ENCODE data around the gene TMEM255A.
A peak's percentile ranks its signal among the peaks of the same experiment; 100 is the strongest.
"Not testable (repeated sequence)": the region's sequence is repeated elsewhere in the genome, so short reads cannot be mapped to it uniquely, and the experiment has no call there.

TMEM255A gene
- total RNA-seq: 0 to 0.17 (median 0) reads per million in 3 donors

DNA sequence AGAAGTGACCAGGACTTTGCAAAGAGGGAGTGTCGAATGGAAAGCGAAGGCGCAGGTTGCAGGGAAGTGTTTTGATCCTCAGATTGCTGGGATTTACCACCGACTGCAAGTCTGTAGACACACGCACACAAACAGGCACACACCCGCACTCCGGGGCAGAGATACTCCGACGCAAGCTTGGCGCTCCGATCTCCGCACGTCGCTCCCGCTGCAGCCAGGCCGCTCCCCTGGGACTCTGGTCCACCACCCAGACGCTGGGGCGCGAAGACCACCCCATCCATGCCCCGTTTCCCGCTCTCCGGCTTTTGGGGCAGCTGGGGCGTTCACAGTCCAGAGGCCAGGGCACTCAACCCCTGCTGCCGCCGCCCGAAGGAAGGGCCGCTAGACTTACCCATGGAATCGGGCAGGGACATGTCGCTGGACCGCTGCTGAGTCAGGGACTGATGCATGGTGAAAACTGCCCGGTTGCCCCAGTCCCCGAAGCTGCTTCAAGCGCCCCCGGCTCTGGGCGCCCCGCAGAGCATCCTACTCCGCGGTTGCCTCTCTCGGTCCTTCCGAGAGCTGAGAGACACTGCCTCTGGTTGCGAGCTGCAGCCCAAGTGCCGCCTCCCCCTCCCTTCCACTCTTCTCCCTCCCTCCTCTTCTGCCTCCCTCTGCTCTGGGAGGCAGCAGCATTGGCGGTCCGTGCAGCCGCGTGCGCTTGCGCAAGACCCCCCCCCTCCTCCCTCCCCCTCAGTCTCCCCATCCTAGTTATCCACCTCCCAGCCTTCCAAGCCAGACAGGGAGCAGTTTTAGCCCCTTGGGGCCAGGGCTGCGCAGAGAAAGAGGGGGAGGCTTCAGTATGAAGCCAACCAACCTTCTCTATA is at the start of gene TMEM255A:
Gene TMEM255A, minus strand, starts transcription at position 601 of the 866 bp plus-strand sequence. Its CDS starts 152 bp downstream, at position 449.
- no peak within 1 kb of the TSS for H3K27ac ChIP-seq (ENCODE audit: insufficient read depth, low read length, poor library complexity, severe bottlenecking)
- no peak for DNase-seq

DNA sequence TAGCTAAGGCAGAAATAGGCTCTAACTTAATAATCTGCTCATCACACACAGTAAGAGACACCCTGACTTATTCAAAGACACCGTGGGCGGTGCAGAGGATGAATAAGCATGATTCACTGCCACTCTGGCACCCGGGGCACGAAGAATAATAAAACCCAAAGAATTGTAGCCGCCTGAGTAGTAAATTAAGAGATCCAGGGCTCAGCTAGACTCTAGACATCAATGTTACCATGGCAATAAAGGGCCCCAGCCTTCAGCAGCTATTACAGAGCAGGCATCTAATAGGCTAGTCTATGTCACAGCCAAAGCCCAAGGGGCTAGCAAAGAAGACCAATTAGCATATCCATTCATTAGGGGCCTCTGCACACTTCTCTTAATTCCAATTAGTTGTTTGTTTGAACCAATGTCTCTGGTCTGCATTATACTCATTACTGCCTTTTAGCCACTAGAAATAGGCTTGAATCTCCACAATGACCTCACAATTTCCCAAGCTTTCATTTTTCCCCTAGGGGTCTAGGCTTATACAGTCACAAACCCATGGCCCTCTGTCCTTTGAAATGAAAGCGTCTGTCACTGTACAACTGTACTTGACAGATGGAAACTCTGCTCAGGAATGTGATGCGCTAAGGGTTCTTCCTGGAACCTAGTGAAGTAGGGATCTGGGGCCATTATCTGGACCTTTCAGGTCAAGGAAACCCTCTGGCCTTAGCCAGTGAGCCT is 47.6 kb upstream of the TMEM255A start:
- Histone ChIP-seq H3K4me1 (ENCODE audit: control insufficient read depth, insufficient read depth, low read length, poor library complexity, severe bottlenecking) (no peaks in the 10 kb centered on the region), H3K4me3 (ENCODE audit: insufficient read depth, low read depth, low read length, poor library complexity, severe bottlenecking) (no peak overlapping the region), H3K27ac (ENCODE audit: insufficient read depth, low read length, poor library complexity, severe bottlenecking) (no peak overlapping the region), H3K27me3 (replicated peaks; ENCODE audit: control insufficient read depth, insufficient read depth, low read length, poor library complexity, severe bottlenecking) (no peaks in the 10 kb centered on the region), H3K36me3 (ENCODE audit: control insufficient read depth, insufficient read depth, low read length) (no peaks in the 10 kb centered on the region), H3K9me3 (ENCODE audit: control insufficient read depth, low read length) (no peaks in the 10 kb centered on the region)
- DNase-seq: no peak

More for the DNA sequence above, at the start of gene TMEM255A:
- peaks cover 10% of the 10 kb centered on the region for H3K4me1 ChIP-seq (ENCODE audit: control insufficient read depth, insufficient read depth, low read length, poor library complexity, severe bottlenecking)
- H3K4me3 ChIP-seq (ENCODE audit: insufficient read depth, low read depth, low read length, poor library complexity, severe bottlenecking): peak within 1 kb of the TSS; percentile 50
- H3K36me3 ChIP-seq (ENCODE audit: control insufficient read depth, insufficient read depth, low read length): no peaks in the 10 kb centered on the region
- H3K9me3 ChIP-seq (ENCODE audit: control insufficient read depth, low read length): no peaks in the 10 kb centered on the region
- H3K27me3 ChIP-seq (replicated peaks; ENCODE audit: control insufficient read depth, insufficient read depth, low read length, poor library complexity, severe bottlenecking): no peaks in the 10 kb centered on the region

DNA sequence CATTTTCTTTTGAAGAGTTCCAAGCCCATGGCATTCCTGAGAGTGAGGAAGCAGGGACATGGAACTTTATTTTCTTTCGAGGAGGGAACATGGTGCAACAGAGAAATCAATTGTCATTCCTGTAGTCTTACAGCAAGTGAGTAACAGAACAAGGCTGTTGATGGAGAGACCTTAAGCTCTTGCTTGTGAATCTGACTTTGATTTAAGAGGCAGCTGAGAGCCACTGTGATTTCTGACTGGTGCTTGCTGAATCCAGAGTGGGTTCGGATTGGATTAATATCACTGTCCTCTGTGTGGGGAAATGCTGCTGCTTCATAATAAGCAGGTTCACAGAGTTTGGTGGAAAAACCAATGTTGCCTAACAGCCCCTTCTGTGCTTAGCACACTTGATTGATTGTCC is 45.9 kb upstream of the TMEM255A start:
- Histone ChIP-seq H3K4me3 (ENCODE audit: insufficient read depth, low read depth, low read length, poor library complexity, severe bottlenecking) (no peak overlapping the region), H3K4me1 (ENCODE audit: control insufficient read depth, insufficient read depth, low read length, poor library complexity, severe bottlenecking) (no peaks in the 10 kb centered on the region), H3K9me3 (ENCODE audit: control insufficient read depth, low read length) (no peaks in the 10 kb centered on the region), H3K27ac (ENCODE audit: insufficient read depth, low read length, poor library complexity, severe bottlenecking) (no peak overlapping the region), H3K27me3 (replicated peaks; ENCODE audit: control insufficient read depth, insufficient read depth, low read length, poor library complexity, severe bottlenecking) (no peaks in the 10 kb centered on the region), H3K36me3 (ENCODE audit: control insufficient read depth, insufficient read depth, low read length) (no peaks in the 10 kb centered on the region)
- no peak for DNase-seq

DNA sequence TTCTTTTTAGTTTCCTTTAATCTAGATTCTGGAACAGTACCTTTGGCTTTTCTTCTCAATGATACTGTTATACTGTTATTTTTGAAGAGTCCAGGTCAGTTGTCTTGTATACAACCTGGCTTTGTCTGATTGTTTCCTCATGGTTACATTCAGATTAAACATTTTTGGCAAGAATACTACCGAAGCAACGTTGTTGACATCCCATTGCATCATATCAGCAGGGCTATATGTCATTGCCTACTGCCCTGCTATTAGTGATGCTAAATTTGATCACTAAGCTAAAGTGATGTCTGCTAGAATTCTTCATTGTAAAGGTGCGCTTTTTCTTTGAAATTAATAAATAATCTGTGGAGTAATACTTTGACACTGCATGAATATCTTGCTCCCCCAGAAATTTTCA is 44.8 kb upstream of the TMEM255A start:
- H3K36me3 ChIP-seq (ENCODE audit: control insufficient read depth, insufficient read depth, low read length): no peaks in the 10 kb centered on the region

DNA sequence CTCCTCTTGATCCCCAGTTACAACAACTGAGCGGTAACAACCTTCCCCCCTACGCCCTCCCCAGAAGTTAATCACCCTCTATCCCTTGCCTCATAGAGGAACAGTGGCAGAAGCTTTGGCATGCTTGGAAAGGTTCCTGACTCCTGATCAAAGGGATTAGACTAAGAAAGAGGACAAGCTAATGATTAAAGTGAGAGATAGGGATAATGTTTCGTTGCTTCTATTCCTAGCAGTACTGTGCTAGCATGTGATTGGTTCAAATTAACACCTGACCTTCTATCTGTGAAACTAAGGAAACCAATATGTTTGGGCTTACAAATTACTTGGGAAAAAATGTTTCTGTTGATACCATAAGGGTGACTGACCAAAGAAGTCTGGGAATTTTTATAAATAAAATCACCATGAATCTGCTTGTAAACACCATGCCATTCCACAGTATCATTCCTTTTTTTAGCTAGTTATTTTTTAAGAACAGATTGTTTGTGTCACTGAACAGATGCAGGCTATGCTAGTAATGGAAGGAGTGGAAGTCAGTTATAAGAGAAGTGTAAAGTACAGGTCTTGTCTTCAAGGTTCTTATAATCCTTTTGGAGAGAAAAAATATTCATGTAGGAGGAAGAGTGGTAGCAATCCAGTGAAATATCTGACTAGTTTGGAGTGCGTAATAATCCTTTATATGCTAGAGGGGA is 39.3 kb upstream of the TMEM255A start:
- H3K4me3 ChIP-seq (ENCODE audit: insufficient read depth, low read depth, low read length, poor library complexity, severe bottlenecking): no peak overlapping the region
- DNase-seq: no peak
- H3K4me1 ChIP-seq (ENCODE audit: control insufficient read depth, insufficient read depth, low read length, poor library complexity, severe bottlenecking): no peaks in the 10 kb centered on the region
- H3K9me3 ChIP-seq (ENCODE audit: control insufficient read depth, low read length): no peaks in the 10 kb centered on the region
- no peaks in the 10 kb centered on the region for H3K27me3 ChIP-seq (replicated peaks; ENCODE audit: control insufficient read depth, insufficient read depth, low read length, poor library complexity, severe bottlenecking)
- no peak overlapping the region for H3K27ac ChIP-seq (ENCODE audit: insufficient read depth, low read length, poor library complexity, severe bottlenecking)
- H3K36me3 ChIP-seq (ENCODE audit: control insufficient read depth, insufficient read depth, low read length): no peaks in the 10 kb centered on the region

More for the DNA sequence above, 44.8 kb upstream of the TMEM255A start:
- DNase-seq: no peak
- no peaks in the 10 kb centered on the region for H3K4me1 ChIP-seq (ENCODE audit: control insufficient read depth, insufficient read depth, low read length, poor library complexity, severe bottlenecking)
- H3K4me3 ChIP-seq (ENCODE audit: insufficient read depth, low read depth, low read length, poor library complexity, severe bottlenecking): no peak overlapping the region
- H3K27ac ChIP-seq (ENCODE audit: insufficient read depth, low read length, poor library complexity, severe bottlenecking): no peak overlapping the region
- no peaks in the 10 kb centered on the region for H3K9me3 ChIP-seq (ENCODE audit: control insufficient read depth, low read length)
- H3K27me3 ChIP-seq (replicated peaks; ENCODE audit: control insufficient read depth, insufficient read depth, low read length, poor library complexity, severe bottlenecking): no peaks in the 10 kb centered on the region

DNA sequence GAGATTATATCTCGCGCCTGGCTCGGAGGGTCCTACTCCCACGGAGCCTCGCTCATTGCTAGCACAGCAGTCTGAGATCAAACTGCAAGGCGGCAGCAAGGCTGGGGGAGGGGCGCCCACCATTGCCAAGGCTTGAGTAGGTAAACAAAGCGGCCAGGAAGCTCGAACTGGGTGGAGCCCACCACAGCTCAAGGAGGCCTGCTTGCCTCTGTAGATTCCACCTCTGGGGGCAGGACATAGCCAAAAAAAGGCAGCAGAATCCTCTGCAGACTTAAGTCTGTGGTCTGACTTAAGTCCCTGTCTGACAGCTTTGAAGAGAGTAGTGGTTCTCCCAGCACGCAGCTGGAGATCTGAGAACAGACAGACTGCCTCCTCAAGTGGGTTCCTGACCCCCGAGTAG is 33.3 kb upstream of the TMEM255A start:
- DNase-seq; H3K27me3 ChIP-seq (replicated peaks; ENCODE audit: control insufficient read depth, insufficient read depth, low read length, poor library complexity, severe bottlenecking): not testable (repeated sequence)

DNA sequence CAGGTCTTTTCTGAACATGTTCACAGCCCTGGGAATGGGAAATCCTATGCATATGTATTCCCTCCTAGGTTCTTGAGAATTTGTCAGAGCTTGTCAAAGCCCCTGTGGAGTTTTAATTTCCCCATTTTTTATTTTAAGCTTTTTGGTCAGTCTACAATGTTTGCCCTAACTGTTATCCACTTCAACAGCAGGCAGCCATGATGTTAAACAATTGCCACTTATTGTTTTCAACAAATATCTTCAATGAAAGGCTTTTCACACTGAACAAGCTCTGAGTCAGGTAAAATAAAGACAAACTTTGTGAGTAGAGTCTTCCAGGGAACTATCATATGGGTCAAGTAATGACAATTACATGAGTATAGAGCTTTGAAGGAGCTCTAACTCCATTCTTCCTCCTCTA is 25.6 kb upstream of the TMEM255A start:
- Histone ChIP-seq H3K27ac (ENCODE audit: insufficient read depth, low read length, poor library complexity, severe bottlenecking) (no peak overlapping the region), H3K4me3 (ENCODE audit: insufficient read depth, low read depth, low read length, poor library complexity, severe bottlenecking) (no peak overlapping the region), H3K27me3 (replicated peaks; ENCODE audit: control insufficient read depth, insufficient read depth, low read length, poor library complexity, severe bottlenecking) (no peaks in the 10 kb centered on the region), H3K9me3 (ENCODE audit: control insufficient read depth, low read length) (peaks cover 12% of the 10 kb centered on the region), H3K36me3 (ENCODE audit: control insufficient read depth, insufficient read depth, low read length) (no peaks in the 10 kb centered on the region), H3K4me1 (ENCODE audit: control insufficient read depth, insufficient read depth, low read length, poor library complexity, severe bottlenecking) (no peaks in the 10 kb centered on the region)
- no peak for DNase-seq

More for the DNA sequence above, 33.3 kb upstream of the TMEM255A start:
- H3K9me3 ChIP-seq (ENCODE audit: control insufficient read depth, low read length); H3K27ac ChIP-seq (ENCODE audit: insufficient read depth, low read length, poor library complexity, severe bottlenecking); H3K4me1 ChIP-seq (ENCODE audit: control insufficient read depth, insufficient read depth, low read length, poor library complexity, severe bottlenecking); H3K4me3 ChIP-seq (ENCODE audit: insufficient read depth, low read depth, low read length, poor library complexity, severe bottlenecking); H3K36me3 ChIP-seq (ENCODE audit: control insufficient read depth, insufficient read depth, low read length): not testable (repeated sequence)

DNA sequence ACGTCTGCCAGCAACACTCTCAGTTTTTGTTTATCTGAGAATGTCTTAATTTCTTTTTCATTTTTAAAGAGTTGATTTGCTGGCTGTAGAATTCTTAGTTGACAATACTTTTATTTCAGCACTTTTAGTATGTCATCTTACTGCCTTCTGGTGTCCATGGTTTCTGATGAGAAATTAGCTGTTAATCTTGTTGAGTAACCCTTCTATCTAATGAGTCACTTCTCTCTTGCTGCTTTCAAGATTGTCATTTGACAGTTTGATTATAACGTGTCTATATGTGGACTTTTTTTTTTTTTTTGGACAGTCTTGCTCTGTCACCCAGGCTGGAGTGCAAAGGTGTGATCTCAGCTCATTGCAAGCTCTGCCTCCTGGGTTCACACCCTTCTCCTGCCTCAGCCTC is 24.0 kb upstream of the TMEM255A start:
- Histone ChIP-seq H3K36me3 (ENCODE audit: control insufficient read depth, insufficient read depth, low read length) (no peaks in the 10 kb centered on the region), H3K27ac (ENCODE audit: insufficient read depth, low read length, poor library complexity, severe bottlenecking) (no peak overlapping the region), H3K9me3 (ENCODE audit: control insufficient read depth, low read length) (peaks cover 12% of the 10 kb centered on the region), H3K27me3 (replicated peaks; ENCODE audit: control insufficient read depth, insufficient read depth, low read length, poor library complexity, severe bottlenecking) (no peaks in the 10 kb centered on the region), H3K4me3 (ENCODE audit: insufficient read depth, low read depth, low read length, poor library complexity, severe bottlenecking) (no peak overlapping the region), H3K4me1 (ENCODE audit: control insufficient read depth, insufficient read depth, low read length, poor library complexity, severe bottlenecking) (no peaks in the 10 kb centered on the region)
- no peak for DNase-seq

DNA sequence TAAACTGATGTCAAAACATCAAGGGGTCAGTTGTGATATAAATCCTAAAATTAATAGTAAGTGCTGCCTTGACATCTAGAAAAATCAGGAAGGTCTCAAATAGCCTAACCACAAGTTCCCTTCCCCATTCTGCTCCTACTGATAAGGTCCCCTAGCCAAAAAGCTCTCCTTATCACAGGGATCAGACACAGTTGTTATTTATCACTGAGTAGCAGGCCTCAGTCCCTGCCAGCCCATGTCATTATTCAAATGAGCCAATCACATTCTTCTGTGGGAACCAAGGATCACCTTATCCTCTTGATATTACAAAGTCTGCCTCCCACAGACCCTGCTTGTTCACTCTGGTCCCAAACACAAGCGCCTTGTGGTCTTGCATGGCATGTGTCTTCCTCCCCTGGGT is 23.3 kb upstream of the TMEM255A start:
- DNase-seq: no peak
- H3K4me3 ChIP-seq (ENCODE audit: insufficient read depth, low read depth, low read length, poor library complexity, severe bottlenecking): no peak overlapping the region
- H3K4me1 ChIP-seq (ENCODE audit: control insufficient read depth, insufficient read depth, low read length, poor library complexity, severe bottlenecking): no peaks in the 10 kb centered on the region
- peaks cover 12% of the 10 kb centered on the region for H3K9me3 ChIP-seq (ENCODE audit: control insufficient read depth, low read length)
- H3K36me3 ChIP-seq (ENCODE audit: control insufficient read depth, insufficient read depth, low read length): no peaks in the 10 kb centered on the region
- H3K27me3 ChIP-seq (replicated peaks; ENCODE audit: control insufficient read depth, insufficient read depth, low read length, poor library complexity, severe bottlenecking): no peaks in the 10 kb centered on the region
- no peak overlapping the region for H3K27ac ChIP-seq (ENCODE audit: insufficient read depth, low read length, poor library complexity, severe bottlenecking)

All from effector memory CD4-positive, alpha-beta T cell (primary cell).